Fibroblast of peridontal ligament (primary cell): ENCODE data around the gene PIGQ.
A peak's percentile ranks its signal among the peaks of the same experiment; 100 is the strongest.

Source experiments
- DNase-seq: peaks from one replicate; pipeline ENCODE4 v3.0.0-alpha.2; 2010; ENCODE audit errors: extremely low read depth

Gene PIGQ

GRCh38 chr16:567373-568256 lies 2.2 kb upstream of the PIGQ start:
- no peak for DNase-seq

GRCh38 chr16:568401-569258 lies 1.1 kb upstream of the PIGQ start:
- no peak for DNase-seq

- no peak for DNase-seq
Observed at GRCh38 chr16:572865-573650, 3.3 kb downstream of the PIGQ start.

GRCh38 chr16:574021-574760 lies 4.4 kb downstream of the PIGQ start:
- no peak for DNase-seq

- DNase-seq = no peak
Observed at GRCh38 chr16:575354-576196, 5.8 kb downstream of the PIGQ start.

- no peak for DNase-seq
Observed at GRCh38 chr16:576197-576822, 6.5 kb downstream of the PIGQ start.

- no peak for DNase-seq
Observed at GRCh38 chr16:576823-577201, 7.0 kb downstream of the PIGQ start.

- DNase-seq = no peak
Observed at GRCh38 chr16:577796-578195, 8.0 kb downstream of the PIGQ start.

- no peak for DNase-seq
Observed at GRCh38 chr16:578232-578869, 8.6 kb downstream of the PIGQ start.

GRCh38 chr16:578870-579405 lies 9.2 kb downstream of the PIGQ start:
- peak; percentile 39 for DNase-seq

- no peak for DNase-seq
Observed at GRCh38 chr16:580141-580945, 10.6 kb downstream of the PIGQ start.

GRCh38 chr16:580946-581498 lies 11.3 kb downstream of the PIGQ start:
- no peak for DNase-seq

- DNase-seq = no peak
Observed at GRCh38 chr16:582218-582613, 12.4 kb downstream of the PIGQ start.

GRCh38 chr16:582614-583331 lies 13.0 kb downstream of the PIGQ start:
- no peak for DNase-seq

- DNase-seq = no peak
Observed at GRCh38 chr16:583470-583814, 13.7 kb downstream of the PIGQ start.

- no peak for DNase-seq
Observed at GRCh38 chr16:583815-584591, 14.2 kb downstream of the PIGQ start.

GRCh38 chr16:585351-585750 lies 15.6 kb downstream of the PIGQ start:
- no peak for DNase-seq
